Head of caudate nucleus (tissue), 42 donors: ENCODE data around the gene ZSCAN21.
A peak's percentile ranks its signal among the peaks of the same experiment; 100 is the strongest.

Experiments
- DNase-seq, 42 donors: peaks; one replicate each; pipeline versions ENCODE4 v3.0.0 to v3.0.0-alpha.2; 2020 to 2021; ENCODE audit warnings: mixed read lengths in 7 of 42
- intact Hi-C: fragments of 100-400 bp; cut with DNase I; formaldehyde crosslinking; loops from one replicate; pipeline ENCODE4 v1.15.0; 2022

Gene ZSCAN21

DNA sequence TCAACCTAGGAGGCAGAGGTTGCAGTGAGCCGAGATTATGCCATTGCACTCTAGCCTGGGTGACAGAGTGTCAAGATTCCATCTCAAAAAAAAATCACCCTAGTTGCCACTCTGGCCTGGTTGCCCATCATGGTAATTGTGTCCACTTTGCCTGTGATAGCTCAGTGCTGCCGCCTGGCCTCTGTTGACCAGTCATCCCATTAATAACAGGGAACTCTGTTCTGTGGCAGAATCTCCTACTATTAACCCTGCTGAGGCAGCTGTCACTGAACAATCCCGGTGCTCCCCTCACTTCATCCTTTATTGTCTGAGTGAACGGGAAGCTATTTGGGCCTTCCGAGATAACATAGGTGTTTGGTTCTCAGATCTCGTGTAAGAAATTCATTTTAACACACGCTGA is 17.4 kb downstream of the ZSCAN21 start:
- intact Hi-C loops = no loop called here
- peak in 13 of 42 donors; percentile 13 to 54 (median 28) for DNase-seq

DNA sequence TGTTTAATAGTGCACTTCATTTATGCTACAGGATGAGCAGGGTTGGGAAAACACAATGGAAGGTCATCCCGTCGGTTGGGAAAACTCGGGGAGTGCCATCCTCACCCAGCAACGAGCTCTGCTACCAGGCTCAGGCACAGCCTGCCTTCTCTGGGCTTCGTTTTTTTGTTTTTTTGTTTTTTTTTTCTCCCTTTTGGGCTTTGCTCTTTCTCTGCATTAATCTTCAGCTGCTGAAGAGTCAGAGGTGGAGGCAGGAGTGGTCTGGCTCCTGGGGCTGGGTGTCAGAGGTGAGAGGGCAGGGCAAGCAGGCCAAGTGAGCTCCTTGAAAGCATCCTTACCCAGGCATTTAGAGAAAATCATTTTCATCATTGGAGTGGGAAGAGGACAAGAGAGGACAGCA is 20.4 kb downstream of the ZSCAN21 start:
- DNase-seq = no peak
- intact Hi-C loops = no loop called here

DNA sequence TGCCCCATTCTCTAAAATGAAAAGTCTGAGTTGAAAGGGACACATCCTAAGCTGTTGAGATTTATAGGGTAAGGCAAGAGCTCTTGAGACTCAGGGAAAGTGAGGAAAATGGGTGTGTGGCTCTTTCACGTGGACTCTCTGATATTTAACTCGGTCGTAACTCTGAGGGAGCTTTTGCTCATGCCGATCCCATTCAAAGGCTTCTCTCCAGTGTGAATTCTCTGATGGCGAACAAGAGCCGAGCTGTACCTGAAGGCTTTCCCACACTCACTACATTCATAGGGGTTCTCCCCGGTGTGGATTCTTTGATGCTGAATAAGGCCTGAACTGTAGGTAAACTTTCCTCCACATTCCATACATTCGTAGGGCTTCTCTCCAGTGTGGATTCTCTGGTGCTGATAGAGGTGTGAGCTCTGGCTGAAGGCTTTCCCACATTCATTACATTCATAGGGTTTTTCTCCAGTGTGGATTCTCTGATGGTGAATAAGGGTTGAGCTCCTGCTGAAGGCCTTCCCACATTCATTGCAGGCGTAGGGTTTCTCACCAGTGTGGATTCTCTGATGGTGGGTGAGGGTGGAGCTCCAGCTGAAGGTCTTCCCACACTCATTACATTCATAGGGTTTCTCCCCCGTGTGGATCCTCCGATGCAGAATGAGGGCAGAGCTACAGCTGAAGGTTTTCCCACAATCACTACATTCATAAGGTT is 21.6 kb downstream of the ZSCAN21 start:
- intact Hi-C loops = no loop called here
- DNase-seq = no peak

DNA sequence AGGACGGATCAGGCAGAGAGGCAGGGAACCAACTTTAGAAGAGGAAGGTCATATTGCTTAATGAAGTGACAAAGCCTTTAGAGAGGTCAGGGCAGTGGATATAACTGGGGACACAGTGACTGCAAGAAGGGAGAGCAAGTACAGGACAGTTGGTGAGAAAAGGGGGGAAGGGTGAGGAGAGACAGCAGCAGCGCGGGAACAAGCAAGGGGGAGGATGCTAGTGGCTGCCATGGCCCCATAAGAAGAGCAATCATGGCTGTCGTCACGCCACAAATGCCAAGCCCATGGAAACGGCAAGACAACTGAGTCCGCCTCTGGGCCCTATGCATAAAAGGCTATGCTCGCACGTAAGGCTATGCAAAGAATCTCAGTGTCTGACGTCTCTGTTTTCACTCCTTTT is 22.9 kb downstream of the ZSCAN21 start:
- intact Hi-C loops = no loop called here
- DNase-seq = no peak

DNA sequence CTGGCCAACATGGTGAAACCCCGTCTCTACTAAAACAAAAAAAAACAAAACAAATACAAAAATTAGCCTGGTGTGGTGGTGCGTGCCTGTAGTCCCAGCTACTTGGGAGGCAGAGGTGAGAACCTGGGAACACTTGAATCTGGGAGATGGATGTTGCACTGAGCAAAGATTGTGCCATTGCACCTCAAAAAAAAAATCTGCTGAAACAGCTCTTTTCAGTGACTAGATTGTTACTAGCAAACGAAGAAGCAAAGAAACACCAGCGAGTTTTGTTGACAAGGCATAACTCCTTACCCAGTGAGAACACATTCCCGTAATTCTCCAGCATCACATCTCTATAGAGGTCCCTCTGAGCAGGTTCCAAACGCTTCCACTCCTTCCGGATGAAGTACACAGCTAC is 25.3 kb downstream of the ZSCAN21 start:
- no peak for DNase-seq
- intact Hi-C loops = no loop called here

DNA sequence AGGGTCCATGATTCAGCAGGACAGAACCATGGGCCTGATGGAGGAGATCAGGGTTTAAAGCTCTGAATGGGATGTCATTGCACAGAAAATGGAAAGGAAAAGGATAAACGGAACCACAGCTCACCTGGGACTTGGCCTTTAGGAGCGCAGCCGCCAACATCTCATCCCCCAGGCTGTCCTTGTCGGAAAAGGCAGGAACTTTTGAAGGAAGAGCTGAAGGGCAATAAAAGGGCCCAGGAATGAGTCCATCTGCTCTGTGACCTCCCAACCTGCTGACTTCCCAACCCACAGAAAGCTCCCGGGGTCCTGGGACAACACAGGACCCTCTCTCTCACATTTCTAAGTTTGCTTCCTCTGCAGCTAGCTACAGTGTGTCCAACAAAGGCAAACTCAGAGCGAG is 25.8 kb downstream of the ZSCAN21 start:
- DNase-seq = no peak
- intact Hi-C loops = no loop called here

DNA sequence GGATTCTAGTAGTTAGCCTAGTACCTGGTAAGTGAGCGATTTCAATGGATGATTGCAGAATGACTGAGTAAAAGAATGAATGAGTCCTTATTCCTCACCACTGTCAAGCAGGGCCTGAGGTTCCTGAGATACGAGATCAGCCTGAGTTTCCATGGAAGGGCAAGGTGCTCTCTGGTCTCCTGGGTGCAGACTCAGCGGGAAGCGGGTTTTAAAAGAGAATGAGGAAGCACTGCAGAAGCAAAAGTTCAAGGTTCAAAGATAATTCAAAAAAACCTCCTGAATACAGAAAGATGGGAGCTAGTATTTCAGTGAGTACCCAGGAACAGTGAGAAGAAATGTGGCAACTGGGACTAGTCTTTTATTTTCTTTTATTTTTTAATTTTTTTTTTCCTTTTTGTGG is 27.6 kb downstream of the ZSCAN21 start:
- no peak for DNase-seq
- intact Hi-C loops = no loop called here

DNA sequence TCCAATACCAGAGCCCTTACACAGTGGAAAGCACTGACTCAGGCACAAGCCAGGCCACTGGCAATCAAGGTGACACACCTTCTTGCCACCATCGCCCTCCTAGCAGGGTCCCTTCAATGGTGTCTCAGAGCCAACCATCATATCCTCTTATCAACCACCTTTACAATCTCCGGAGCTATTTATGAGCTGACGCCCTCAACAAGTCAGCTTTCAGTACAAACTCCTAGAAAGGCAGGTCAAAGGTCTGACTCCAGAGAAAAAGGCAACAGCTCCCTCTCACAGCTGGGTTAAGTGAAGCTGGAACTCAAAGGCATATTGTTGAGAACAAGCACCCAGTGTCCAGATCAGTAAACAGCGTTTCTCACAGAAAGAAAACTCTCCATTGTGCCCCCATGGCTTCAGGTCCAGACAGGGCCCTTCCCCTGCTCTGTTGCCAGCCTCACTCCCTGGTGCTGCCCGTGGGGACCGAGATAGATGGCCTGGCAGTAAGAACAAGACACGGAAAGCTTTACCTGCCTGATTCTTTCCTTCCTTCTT is 29.5 kb downstream of the ZSCAN21 start:
- intact Hi-C loops = no loop called here
- peak in 30 of 42 donors; percentile 15 to 81 (median 58) for DNase-seq

DNA sequence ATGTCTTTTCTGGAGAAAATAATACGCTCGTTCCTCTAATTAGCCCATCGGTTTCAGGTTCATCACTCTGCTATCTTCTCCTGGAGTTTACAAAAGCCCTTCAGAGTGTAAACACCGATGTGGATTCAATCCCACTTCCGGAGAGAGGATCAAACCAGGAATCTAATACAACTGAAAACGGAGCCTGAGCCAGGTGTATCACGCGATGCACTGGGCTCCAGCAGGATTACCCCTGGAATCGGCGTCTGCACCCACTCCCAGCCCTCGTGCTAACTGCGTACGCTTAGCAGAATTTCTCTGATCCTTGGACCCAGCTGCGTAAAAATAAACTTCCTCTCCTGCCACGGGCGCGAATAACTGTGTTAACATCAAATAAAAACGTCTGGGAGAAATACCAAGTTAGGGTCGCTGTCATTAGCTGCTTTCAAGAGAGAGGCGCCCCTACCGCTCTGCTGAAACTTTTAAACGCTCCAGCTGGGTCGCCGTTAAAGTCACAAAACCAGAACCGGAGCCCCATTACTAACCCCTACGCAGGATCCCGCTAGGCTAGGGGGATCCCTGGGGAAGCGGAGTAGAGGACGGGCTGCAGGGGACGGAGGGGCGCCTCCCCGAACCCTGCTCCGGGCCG is 31.4 kb downstream of the ZSCAN21 start:
- intact Hi-C loops = no loop called here
- peak in 1 of 42 donors; percentile 12 for DNase-seq

DNA sequence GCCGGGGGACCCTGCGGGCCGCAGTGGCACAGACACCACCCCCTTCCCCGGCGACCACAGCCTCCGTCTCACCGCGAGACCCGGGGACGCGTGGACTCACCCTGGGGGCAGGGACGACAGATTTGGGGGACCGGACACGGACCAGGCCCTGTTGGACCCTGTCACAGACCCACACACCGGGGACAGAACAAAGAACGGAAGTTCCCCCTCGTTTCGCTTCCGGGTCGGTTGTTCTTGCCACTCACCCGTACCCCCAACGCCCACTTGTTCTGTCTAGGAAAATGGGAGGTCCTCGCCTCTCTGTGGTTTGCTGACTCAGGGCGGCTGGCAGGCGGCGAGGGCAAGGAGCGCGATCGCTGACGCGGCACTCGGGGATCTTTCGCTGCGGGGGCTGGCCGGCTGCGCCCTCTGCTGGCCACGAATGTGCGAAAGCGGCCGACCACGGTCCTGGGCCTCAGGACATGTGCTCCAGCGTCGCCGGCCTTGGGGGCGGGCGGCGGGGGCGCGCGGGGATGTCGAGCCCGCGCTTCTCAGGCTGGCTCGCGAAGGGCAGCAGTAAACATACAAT is 32.0 kb downstream of the ZSCAN21 start, which contains the start of gene ZNF3:
Gene ZNF3 (minus strand): TSS at position 189 of the 568 bp plus-strand sequence. CDS start 4,366 bp downstream, outside the sequence.
- peak; percentile 97 to 100 (median 99) for DNase-seq
- intact Hi-C loops = no loop called here

DNA sequence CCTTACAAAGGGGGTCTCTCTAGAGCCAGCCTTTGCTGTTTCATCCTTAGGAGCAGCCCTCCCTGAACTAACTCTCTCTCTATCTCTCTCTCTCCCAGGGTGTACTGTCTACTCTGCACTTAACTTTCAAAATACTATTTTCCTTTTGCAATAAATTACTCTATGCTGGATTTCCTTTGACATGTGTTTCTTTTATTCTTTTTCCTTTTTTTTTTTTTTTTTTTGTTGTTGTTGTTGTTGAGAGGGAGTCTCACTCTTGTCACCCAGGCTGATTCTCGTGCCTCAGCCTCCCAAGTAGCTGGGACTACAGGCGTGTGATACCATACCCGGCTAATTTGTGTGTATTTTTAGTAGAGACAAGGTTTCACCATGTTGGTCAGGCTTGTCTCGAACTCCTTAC is 33.4 kb downstream of the ZSCAN21 start:
- intact Hi-C loops = no loop called here
- no peak for DNase-seq

DNA sequence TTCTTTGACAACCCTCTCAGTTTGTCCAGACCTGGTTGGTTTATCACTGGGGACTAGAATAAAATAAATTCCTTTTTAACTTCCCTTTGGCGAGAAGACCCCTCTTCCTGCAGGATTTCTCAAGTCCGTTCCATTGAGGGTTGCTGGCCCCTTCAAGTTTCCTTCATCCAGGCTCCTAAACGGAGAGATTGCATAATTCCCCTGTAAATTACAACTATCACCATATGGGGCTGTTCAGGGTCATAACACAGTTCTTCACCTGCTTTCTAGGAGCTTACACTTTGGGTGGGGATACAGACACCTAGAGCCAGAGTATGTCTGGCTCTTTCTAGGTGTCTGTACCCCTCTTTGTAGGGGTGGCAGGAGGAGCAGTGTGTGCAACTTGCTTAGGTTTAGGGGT is 35.9 kb downstream of the ZSCAN21 start:
- intact Hi-C loops = no loop called here
- DNase-seq = no peak

DNA sequence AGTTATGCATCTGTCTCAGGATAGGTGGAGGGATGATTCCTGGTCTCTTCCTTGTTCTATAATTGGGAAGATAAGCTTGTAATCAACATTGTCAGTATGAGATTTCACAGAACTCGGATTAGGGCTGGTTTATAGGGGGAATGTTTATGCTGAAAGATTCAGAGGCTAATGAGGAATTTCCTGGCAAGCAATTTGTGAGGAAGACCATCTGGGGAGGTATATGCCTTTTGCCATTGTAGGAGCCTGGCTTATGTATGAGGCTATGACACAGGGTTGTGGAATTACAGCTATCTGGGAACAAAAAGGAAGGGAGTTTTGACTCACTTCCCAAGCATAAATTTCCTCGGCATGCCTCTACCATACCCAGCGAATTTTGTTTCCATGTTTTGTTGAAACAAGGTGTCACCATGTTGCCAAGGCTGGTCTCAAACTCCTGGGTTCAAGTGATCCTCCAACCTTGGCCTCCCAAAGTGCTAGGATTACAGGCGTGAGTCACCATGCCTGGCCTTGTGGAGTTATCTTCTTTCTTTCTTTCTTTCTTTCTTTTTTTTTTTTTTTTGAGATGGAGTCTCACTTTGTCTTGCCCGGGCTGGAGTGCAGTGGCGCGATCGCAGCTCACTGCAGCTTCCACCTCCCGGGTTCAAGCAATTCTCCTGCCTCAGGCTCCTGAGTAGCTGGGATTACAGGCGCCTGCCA is 37.6 kb downstream of the ZSCAN21 start:
- intact Hi-C loops = no loop called here
- DNase-seq = no peak

DNA sequence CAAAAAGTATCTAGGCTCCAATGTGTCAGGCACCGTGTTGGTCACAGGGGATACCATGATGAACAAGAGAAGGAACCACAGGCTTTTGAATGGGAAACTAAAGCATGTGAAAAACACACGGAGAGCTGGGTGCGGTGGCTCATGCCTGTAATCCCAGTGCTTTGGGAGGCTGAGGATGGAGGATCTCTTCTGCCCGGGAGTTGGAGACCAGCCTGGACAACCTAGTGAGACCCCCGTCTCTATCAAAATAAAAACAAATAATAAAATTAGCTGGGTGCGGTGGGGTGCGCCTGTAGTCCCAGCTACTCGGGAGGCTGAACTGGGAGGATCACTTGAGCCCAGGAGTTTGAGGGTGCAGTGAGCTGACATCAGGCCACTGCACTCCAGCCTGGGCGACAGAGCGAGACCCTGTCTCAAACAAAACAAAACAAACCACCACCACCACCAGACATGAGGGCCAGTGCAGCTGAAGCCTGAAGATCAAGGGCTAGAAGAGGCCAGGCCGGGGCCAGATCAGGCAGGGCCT is 38.6 kb downstream of the ZSCAN21 start:
- intact Hi-C loops = no loop called here
- no peak for DNase-seq

DNA sequence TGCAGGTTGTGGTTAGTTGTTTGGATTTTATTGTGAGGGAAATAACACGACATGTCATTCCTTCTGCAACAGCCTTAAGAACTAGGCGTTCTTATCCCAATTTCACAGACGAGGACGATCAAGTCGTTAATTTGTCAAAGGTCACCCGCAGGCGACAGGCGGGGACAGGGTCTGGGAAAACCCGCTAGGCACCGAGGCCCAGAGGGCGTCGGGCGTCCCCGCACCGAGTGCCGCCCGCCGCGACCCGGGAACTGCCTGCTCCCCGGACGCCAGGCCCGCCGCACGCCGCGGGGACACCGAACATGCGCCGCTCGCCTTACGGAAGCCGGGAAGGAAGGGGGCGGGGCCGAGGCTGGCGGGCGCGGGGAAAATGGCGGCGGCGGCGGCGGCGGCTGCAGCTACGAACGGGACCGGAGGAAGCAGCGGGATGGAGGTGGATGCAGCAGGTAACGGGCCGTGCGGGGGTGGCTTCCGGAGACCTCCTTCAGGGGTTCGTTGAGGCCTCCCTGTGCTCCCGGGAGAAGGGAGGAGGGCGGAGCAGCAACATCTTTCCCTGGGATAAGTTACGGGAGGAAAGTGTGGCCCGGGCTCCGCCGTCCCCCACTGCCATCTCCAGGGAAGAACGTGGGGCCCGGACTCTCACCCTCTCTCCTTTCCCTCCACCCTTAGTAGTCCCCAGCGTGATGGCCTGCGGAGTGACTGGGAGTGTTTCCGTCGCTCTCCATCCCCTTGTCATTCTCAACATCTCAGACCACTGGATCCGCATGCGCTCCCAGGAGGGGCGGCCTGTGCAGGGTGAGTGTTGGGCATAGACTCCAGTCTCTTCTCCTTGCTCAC is 39.3 kb downstream of the ZSCAN21 start, which contains the start of gene COPS6:
Gene COPS6 (plus strand): TSS at position 349 of the 837 bp plus-strand sequence. CDS start 22 bp downstream, at position 371.
- intact Hi-C loops = no loop called here
- peak; percentile 40 to 94 (median 88) for DNase-seq

DNA sequence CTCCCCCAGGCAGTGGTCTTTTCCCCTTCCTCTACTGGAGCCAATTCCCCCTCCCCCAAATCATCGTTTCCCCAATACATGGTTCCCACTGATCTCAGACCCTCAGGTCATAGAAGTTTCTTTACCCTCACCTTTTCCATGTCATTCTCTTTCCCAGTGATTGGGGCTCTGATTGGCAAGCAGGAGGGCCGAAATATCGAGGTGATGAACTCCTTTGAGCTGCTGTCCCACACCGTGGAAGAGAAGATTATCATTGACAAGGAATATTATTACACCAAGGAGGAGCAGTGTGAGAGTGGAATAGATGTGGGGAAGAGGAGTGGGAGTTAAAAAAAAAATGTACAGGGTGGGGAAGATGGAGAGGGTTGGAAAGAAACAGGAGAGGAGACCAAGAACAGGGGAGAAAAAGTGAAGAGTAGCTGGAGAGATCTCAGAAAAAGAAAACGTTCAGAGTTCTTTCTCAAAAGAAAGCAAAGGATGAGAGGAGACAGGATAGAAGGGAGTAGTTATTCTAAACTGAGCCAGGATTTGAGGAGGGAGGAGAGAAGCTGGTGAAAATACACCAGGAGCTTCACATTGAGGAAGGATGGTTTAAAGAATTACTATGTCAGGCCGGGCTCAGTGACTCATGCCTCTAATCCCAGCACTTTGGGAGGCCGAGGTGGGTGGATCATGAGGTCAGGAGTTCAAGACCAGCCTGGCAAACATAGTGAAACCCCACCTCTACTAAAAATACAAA is 40.1 kb downstream of the ZSCAN21 start:
- intact Hi-C loops = no loop called here
- no peak for DNase-seq

DNA sequence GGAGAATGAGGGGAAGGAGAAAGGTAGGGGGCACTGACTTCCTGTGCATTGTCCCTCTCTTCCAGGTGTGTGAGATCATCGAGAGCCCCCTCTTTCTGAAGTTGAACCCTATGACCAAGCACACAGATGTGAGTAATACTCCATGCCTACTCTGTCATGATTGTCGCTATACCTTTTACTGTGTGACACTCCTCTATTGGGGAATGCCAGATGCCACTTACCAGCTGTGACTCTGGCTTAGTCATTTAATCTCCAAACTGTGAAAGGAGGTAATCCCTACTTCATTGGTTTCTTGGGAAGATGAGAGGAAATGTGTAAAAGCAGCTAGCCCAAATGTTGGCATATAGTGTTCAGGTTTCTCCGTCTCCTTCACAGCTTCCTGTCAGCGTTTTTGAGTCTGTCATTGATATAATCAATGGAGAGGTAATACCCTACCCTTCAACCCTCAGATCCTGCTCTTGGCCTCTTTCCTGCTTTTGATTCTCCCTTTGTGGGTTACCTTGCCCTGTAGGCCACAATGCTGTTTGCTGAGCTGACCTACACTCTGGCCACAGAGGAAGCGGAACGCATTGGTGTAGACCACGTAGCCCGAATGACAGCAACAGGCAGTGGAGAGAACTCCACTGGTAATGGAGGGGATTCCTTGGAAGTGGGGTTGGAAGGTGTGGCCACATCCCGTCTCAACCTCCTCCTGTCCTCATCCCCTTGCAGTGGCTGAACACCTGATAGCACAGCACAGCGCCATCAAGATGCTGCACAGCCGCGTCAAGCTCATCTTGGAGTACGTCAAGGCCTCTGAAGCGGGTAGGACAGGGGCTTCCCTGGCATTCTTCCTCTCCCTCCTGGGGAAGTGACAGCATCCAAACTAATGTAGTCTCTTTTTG is 41.2 kb downstream of the ZSCAN21 start:
- DNase-seq = no peak
- intact Hi-C loops = no loop called here
